HG03469 (cell line): Measurements from ENCODE around the gene NPHP4.

Source experiments
- ATAC-seq: cut with Tn5 transposase; IDR thresholded peaks from one replicate; pipeline ENCODE4 v1.9.1; 2021; ENCODE audit warnings: mild to moderate bottlenecking, moderate library complexity, moderate number of reproducible peaks; ENCODE audit not compliant: unreplicated experiment

Gene NPHP4

GRCh38 chr1:5839161-5839880, 152.9 kb downstream of the NPHP4 start:
- ATAC-seq = no peak

GRCh38 chr1:5837976-5838653, 154.1 kb downstream of the NPHP4 start:
- no peak for ATAC-seq

- ATAC-seq = no peak
Observed at GRCh38 chr1:5836776-5837440, 155.3 kb downstream of the NPHP4 start.

DNA sequence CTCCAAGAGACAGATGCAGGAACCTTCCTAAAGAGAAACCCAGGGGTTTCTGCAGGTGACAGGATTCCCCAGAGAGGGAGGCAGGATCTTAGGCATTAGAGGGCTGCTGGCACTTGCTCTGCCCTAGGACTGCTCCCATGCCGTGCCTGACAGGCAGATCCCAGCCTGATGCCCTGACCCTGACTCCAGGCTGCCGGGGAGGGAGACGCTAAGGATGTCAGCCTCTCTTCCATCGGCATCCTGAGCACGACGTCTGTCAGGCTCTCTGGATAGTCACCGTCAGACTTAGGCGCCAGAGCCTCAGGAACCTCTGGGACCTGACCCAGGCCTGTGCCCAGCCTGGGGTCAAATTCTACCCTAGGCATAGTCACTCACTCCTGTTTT, 157.1 kb downstream of the NPHP4 start:
- ATAC-seq = no peak

- no peak for ATAC-seq
Observed at GRCh38 chr1:5834477-5835178, 157.6 kb downstream of the NPHP4 start.

DNA sequence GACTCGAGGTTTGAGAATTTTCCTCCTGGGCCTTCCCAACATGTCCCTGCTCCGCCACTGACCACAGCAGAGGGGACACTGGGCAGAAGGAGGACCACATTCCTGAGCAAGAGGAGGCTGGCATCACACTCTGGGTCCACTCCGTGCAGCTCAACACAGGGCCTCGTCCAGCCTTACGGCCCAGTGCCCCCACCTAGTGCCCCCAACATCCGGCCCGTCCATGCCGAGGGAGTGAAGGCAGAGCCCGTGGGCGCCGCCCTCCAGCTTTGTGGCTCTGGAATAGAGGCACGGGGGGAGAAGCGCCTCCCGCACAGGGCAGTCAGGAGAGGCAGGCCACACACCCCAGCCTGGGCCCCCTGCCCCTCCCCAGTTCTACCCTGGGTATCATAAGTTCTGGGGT, 158.3 kb downstream of the NPHP4 start:
- no peak for ATAC-seq

- no peak for ATAC-seq
Observed at GRCh38 chr1:5832916-5833895, 159.0 kb downstream of the NPHP4 start.

GRCh38 chr1:5831600-5832335, 160.5 kb downstream of the NPHP4 start:
- ATAC-seq = no peak

DNA sequence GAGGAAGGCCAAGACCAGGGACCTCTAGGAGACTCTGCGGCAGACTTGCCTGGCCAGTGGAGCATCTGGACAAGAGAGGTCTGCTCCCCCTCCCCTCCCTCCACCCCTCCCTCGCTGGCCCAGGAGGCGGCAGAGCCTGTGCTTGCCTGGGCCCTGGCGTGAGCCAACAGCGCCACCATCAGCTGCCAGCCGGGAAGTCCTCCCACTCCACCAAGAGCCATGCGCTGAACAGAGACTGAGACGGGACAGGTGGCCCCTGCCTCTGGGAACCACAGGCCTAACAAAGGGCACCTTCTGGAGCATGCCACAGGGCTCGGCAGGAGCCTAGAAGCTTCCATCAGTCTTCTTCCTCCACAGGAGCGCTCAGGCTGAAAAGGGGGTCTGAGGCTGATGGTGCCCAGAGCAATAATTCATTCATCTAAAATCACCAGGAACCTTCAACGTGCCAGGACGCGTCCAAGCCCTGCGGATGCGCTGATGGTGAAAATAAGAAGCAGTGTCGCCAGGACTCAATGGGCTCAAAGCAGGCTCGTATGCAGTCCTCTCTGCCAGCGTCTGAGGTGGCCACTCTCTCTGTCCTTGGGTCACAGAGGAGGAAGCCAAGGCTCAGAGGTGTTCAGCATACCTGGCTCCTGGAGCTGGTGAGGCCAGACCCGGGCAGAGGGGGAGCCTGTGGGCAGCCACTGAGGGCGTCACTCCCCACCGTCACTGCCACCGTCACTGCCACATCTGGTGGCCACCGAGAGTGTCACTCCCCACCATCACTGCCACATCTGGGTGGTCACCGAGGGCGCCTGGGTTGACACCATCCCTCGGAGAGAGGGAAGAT, 161.2 kb downstream of the NPHP4 start:
- ATAC-seq = no peak

DNA sequence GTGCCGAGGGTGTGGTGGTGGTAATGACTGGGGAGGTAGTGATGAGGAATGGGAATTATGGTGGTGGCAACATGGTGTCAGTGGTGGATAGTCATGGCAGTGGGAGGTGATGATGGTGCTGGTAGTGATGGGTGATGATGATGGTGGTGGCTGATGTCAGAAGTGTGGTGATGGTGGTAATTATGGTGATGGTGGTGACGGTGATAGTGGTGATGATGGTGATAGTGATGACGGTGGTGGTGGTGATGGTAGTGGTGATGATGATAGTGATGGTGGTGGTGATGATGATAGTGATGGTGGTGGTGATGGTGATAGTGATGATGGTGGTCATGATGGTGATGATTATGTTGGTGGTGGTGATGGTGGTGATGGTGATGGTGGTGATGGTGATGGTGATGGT, 162.8 kb downstream of the NPHP4 start:
- ATAC-seq = no peak

- no peak for ATAC-seq
Observed at GRCh38 chr1:5828308-5828935, 163.8 kb downstream of the NPHP4 start.

- no peak for ATAC-seq
Observed at GRCh38 chr1:5827516-5827915, 164.7 kb downstream of the NPHP4 start.

- ATAC-seq = no peak
Observed at GRCh38 chr1:5826601-5827000, 165.6 kb downstream of the NPHP4 start.

GRCh38 chr1:5822726-5823125, 169.5 kb downstream of the NPHP4 start:
- ATAC-seq = no peak

GRCh38 chr1:5822266-5822665, 170.0 kb downstream of the NPHP4 start:
- ATAC-seq = no peak

- no peak for ATAC-seq
Observed at GRCh38 chr1:5821540-5822176, 170.6 kb downstream of the NPHP4 start.

- ATAC-seq = no peak
Observed at GRCh38 chr1:5820026-5820421, 172.2 kb downstream of the NPHP4 start.
